HEK293 (cell line): ENCODE data around the gene PEX7.
A peak's percentile ranks its signal among the peaks of the same experiment; 100 is the strongest.
"Not testable (repeated sequence)": the region's sequence is repeated elsewhere in the genome, so short reads cannot be mapped to it uniquely, and the experiment has no call there.

Source experiments
- CTCF ChIA-PET: fragments of 350-600 bp; formaldehyde crosslinking; extraction: SDS; loops from one replicate; lab custom pipeline; 2021; ENCODE audit warnings: antibody characterized with exemption; lab: Yijun Ruan, JAX
- POLR2A ChIA-PET: fragments of 300-600 bp; formaldehyde crosslinking; extraction: SDS; loops from one replicate; lab custom pipeline; 2020; ENCODE audit warnings: antibody characterized with exemption, inconsistent platforms; lab: Yijun Ruan, JAX
- H3K27ac ChIP-seq: fragments of 200-500 bp; sonication (Bioruptor generic); 2 replicates; pipeline ENCODE4 v1.5.1; 2014; ENCODE audit warnings: low read depth, low read length, control low read depth, inconsistent platforms; ENCODE audit errors: extremely low read depth
- H3K36me3 ChIP-seq, 2 experiments: fragments of 200-500 bp in 1 of 2; sonication (Bioruptor generic) in 1 of 2; 1 replicate in 1 of 2; 2 replicates in 1 of 2; pipeline ENCODE4 v1.5.1; 2014 to 2017; ENCODE audit warnings: inconsistent platforms in 2 of 2, low read length in 2 of 2; ENCODE audit not compliant: control insufficient read depth in 2 of 2, insufficient read depth in 1 of 2
- H3K4me1 ChIP-seq: fragments of 200-500 bp; sonication (Bioruptor generic); 2 replicates; pipeline ENCODE4 v1.5.1; 2014; ENCODE audit warnings: mild to moderate bottlenecking, low read length, inconsistent platforms; ENCODE audit not compliant: control insufficient read depth, insufficient read depth
- H3K4me3 ChIP-seq: 2 replicates; pipeline ENCODE4 v1.5.1; 2011; ENCODE audit warnings: low read depth, mild to moderate bottlenecking, control low read depth, low read length, moderate library complexity
- H3K9me3 ChIP-seq: fragments of 200-500 bp; sonication (Bioruptor generic); 2 replicates; pipeline ENCODE4 v1.5.1; 2014; ENCODE audit warnings: low read depth, low read length, inconsistent platforms; ENCODE audit not compliant: control insufficient read depth, insufficient read depth
- PRDM10 ChIP-seq: fragments of 450-650 bp; formaldehyde crosslinking; IDR thresholded peaks from 2 replicates; pipeline ENCODE4 v1.5.1; 2016; ENCODE audit warnings: missing biosample characterization, missing genetic modification characterization
- PRDM6 ChIP-seq: fragments of 450-650 bp; formaldehyde crosslinking; IDR thresholded peaks from 2 replicates; pipeline ENCODE4 v1.5.1; 2017; ENCODE audit warnings: missing biosample characterization, missing genetic modification characterization
- SCRT1 ChIP-seq: fragments of 450-650 bp; formaldehyde crosslinking; IDR thresholded peaks from 2 replicates; pipeline ENCODE4 v1.5.1; 2016; ENCODE audit warnings: missing biosample characterization, missing genetic modification characterization, borderline replicate concordance
- SCRT2 ChIP-seq: fragments of 450-650 bp; formaldehyde crosslinking; IDR thresholded peaks from 2 replicates; pipeline ENCODE4 v1.5.1; 2016; ENCODE audit warnings: missing biosample characterization, missing genetic modification characterization
- ZBTB21 ChIP-seq: fragments of 450-650 bp; formaldehyde crosslinking; IDR thresholded peaks from 2 replicates; pipeline ENCODE4 v1.5.1; 2017; ENCODE audit warnings: missing biosample characterization, missing genetic modification characterization
- ZNF10 ChIP-seq: fragments of 450-650 bp; formaldehyde crosslinking; IDR thresholded peaks from 2 replicates; pipeline ENCODE4 v1.5.1; 2017; ENCODE audit warnings: missing biosample characterization, missing genetic modification characterization
- ZNF362 ChIP-seq: fragments of 450-650 bp; formaldehyde crosslinking; IDR thresholded peaks from 2 replicates; pipeline ENCODE4 v1.5.1; 2016; ENCODE audit warnings: missing biosample characterization, missing genetic modification characterization
- ZNF585B ChIP-seq: fragments of 450-650 bp; formaldehyde crosslinking; IDR thresholded peaks from 2 replicates; pipeline ENCODE4 v1.5.1; 2016; ENCODE audit warnings: missing biosample characterization, missing genetic modification characterization
- ZNF600 ChIP-seq: fragments of 450-650 bp; formaldehyde crosslinking; IDR thresholded peaks from 2 replicates; pipeline ENCODE4 v1.5.1; 2016; ENCODE audit warnings: missing biosample characterization, missing genetic modification characterization

PEX7 gene

DNA sequence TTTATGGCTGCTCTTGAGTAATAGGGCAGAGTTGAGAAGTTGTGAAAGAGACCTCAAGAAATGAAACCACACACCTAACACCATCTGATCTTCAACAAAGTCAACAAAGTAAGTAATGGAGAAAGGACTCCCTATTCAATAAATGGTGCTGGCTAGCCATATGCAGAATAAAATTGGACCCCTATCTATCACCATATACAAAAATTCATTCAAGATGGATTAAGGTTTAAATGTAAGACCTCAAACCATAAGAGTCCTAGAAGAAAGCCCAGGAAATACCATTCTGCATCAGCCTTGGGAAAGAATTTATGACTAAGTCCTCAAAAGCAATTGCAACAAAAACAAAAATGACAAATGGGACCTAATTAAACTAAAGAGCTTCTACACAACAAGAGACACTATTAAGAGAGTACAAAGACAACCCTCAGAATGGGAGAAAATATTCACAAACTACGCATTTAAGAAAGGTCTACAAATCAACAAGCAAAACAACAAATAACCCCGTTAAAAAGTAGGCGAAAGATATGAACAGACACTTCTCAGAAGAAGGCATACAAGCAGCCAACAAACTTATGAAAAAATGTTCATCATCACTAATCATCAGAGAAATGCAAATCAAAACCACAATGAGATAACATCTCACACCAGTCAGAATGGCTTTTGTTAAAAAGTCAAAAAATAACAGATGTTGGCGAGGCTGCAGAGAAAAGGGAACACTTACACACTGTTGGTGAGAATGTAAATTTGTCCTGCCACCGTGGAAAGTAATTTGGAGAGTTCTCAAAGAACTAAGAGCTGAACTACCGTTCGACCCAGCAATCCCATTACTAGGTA lies 34.1 kb upstream of the PEX7 start (continued):
- TF ChIP-seq PRDM10 (tag by site-specific recombination): peak; percentile 81
- TF ChIP-seq, all 188 proteins: peak for 24

- H3K27ac ChIP-seq, H3K9me3 ChIP-seq, H3K36me3 ChIP-seq, H3K4me3 ChIP-seq: not testable (repeated sequence)
- CTCF ChIA-PET: interaction anchor here (0.7 to 7.3 kb wide), 6 partner anchors 14 to 303 kb away, joined by 3 to 366 read pairs (median 3); no protein-coding TSS in a partner anchor
- peak; percentile 48 for TF ChIP-seq ZNF585B (tag by site-specific recombination)
- 0 out of 2 replicates have a peak, but pooled peaks have one; percentile 21 for TF ChIP-seq ZNF600 (tag by site-specific recombination)
- TF ChIP-seq ZNF362 (tag by site-specific recombination): peak; percentile 64; the same call in 1 of the 2 replicates
- peak; percentile 66 for TF ChIP-seq PRDM10 (tag by site-specific recombination)
- TF ChIP-seq, all 188 proteins: peak for 4; not testable (repeated sequence) for 184
- POLR2A ChIA-PET: interaction anchor here (0.6 to 1.0 kb wide), 3 partner anchors 33 to 499 kb away, joined by 3 to 5 read pairs (median 4); no protein-coding TSS in a partner anchor
- peaks cover 16% of the 10 kb centered on the region for H3K4me1 ChIP-seq
These were observed 33.0 kb upstream of the PEX7 start for GRCh38 chr6:136789440-136789839.

- H3K4me1 ChIP-seq: peaks cover 16% of the 10 kb centered on the region
- POLR2A ChIA-PET: interaction anchor here (0.6 to 3.0 kb wide), 4 partner anchors 15 to 146 kb away, joined by 3 to 85 read pairs (median 8); no protein-coding TSS in a partner anchor
- TF ChIP-seq PRDM6 (tag by site-specific recombination) (peak; percentile 73), SCRT1 (peak; percentile 52; the same call in 1 of the 2 replicates), ZNF10 (tag by site-specific recombination) (0 out of 2 replicates have a peak, but pooled peaks have one; percentile 9), SCRT2 (peak; percentile 52; the same call in 1 of the 2 replicates), ZBTB21 (tag by site-specific recombination) (no peak)
- TF ChIP-seq, all 188 proteins: peak for 4
- CTCF ChIA-PET: interaction anchor here (0.5 to 7.3 kb wide), 11 partner anchors 11 to 302 kb away, joined by 3 to 366 read pairs (median 3); no protein-coding TSS in a partner anchor
- Histone ChIP-seq H3K27ac (no peak overlapping the region; the same call in 1 of the 2 replicates), H3K4me3 (peak overlapping the region; percentile 54), H3K9me3 (no peaks in the 10 kb centered on the region), H3K36me3 (no peaks in the 10 kb centered on the region)
These were observed 31.7 kb upstream of the PEX7 start for GRCh38 chr6:136790411-136791295.
